Peyer's patch (tissue), 4 donors: ENCODE data around the gene SPATA18. TPM values are rescaled to one million over a fixed set of nuclear protein-coding genes. Genes with fewer than 3 reads are reported as not detected.

Experiments used
- DNase-seq, 3 donors: peaks; one replicate each; pipeline ENCODE4 v3.0.0-alpha.2; 2017 to 2019
- H3K27ac ChIP-seq, 4 donors: fragments of 200-600 bp; sonication (generic); one replicate each; pipeline ENCODE4 v1.5.1; 2016 to 2019
- H3K27me3 ChIP-seq, 2 donors: fragments of 200-600 bp; sonication (generic); one replicate each; pipeline ENCODE4 v1.5.1; 2019
- H3K36me3 ChIP-seq, 3 donors: fragments of 200-600 bp; sonication (generic); one replicate each; pipeline ENCODE4 v1.5.1; 2016 to 2019
- H3K4me1 ChIP-seq, 4 donors: fragments of 200-600 bp; sonication (generic); one replicate each; pipeline ENCODE4 v1.5.1; 2016 to 2019
- H3K4me3 ChIP-seq, 4 donors: fragments of 200-600 bp; sonication (generic); 1 replicate in 3 of 4; 2 replicates in 1 of 4; pipeline ENCODE4 v1.5.1; 2016 to 2019; ENCODE audit warnings: mild to moderate bottlenecking in 1 of 4
- H3K9me3 ChIP-seq, 4 donors: fragments of 200-600 bp; sonication (generic); one replicate each; pipeline ENCODE4 v1.5.1; 2016 to 2019; ENCODE audit warnings: mild to moderate bottlenecking in 1 of 4
- POLR2A ChIP-seq, 2 donors: fragments of 450-650 bp; IDR thresholded peaks; one replicate each; pipeline ENCODE4 v1.5.1; 2017; ENCODE audit warnings: antibody characterized with exemption in 2 of 2, mild to moderate bottlenecking in 2 of 2, moderate library complexity in 2 of 2
- total RNA-seq, 4 donors: library from RNA; depleted of rRNA; stranded (reverse); fragments of >200 nt; gene quantifications; one replicate each; pipeline ENCODE4 v1.1.0, GENCODE V29; 2016
- TF ChIP-seq, protein P1 (sequence below), 6 experiments: fragments of 450-650 bp in 4 of 6; fragments of 200-600 bp in 2 of 6; sonication (generic) in 1 of 6; IDR thresholded peaks; one replicate each; pipeline ENCODE4 v1.5.1; 2017 to 2019; ENCODE audit warnings: antibody characterized with exemption in 6 of 6, mild to moderate bottlenecking in 3 of 6, moderate library complexity in 1 of 6

SPATA18 gene
- total RNA-seq, 4 donors from 2014 or later: 3.4 to 10.3 (median 4.3) TPM

DNA sequence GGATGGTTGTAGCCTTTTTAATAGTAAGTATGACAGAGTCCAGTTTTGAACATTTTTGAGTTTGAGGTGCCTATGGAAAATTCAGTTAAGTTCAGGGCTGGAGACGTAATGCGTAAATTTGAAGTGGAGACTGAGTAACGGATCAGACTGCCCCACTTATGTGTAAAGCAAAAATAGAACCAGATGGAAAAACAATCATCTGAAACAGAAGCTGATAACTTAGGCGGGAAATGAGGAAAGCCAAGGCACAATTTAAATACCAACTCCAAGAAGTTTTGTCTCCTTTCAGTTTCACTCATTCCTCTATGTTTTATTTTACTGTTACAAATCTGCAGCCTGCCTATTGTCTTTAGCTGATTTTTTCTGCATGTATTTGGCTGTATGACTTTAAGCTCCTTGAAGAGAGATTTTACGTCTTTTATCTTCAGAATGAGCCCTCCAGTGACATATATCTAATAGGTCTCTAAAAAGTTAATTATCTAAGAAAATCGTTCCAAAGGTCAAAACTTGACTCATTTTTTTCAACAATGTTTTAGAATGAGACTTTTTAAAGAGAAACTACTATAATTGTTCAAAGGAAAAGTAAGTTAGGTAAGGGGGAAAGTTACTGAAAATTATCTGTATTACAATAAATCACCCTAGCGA lies 14.1 kb upstream of the SPATA18 start:
- H3K36me3 ChIP-seq: no peaks in the 10 kb centered on the region
- H3K9me3 ChIP-seq: no peaks in the 10 kb centered on the region
- no peak for TF ChIP-seq POLR2A (IDR thresholded peaks at IDR 0.05)
- TF ChIP-seq, protein P1, sequence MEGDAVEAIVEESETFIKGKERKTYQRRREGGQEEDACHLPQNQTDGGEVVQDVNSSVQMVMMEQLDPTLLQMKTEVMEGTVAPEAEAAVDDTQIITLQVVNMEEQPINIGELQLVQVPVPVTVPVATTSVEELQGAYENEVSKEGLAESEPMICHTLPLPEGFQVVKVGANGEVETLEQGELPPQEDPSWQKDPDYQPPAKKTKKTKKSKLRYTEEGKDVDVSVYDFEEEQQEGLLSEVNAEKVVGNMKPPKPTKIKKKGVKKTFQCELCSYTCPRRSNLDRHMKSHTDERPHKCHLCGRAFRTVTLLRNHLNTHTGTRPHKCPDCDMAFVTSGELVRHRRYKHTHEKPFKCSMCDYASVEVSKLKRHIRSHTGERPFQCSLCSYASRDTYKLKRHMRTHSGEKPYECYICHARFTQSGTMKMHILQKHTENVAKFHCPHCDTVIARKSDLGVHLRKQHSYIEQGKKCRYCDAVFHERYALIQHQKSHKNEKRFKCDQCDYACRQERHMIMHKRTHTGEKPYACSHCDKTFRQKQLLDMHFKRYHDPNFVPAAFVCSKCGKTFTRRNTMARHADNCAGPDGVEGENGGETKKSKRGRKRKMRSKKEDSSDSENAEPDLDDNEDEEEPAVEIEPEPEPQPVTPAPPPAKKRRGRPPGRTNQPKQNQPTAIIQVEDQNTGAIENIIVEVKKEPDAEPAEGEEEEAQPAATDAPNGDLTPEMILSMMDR (IDR thresholded peaks at IDR 0.05): no peak
- no peak for DNase-seq
- H3K4me3 ChIP-seq: peak overlapping the region in 3 of 4 donors; percentile 78 to 90 (median 83)
- no peaks in the 10 kb centered on the region for H3K27me3 ChIP-seq
- H3K27ac ChIP-seq: peak overlapping the region in 2 of 4 donors; percentile 42 to 72
- peaks cover 0 to 14% (median 2%) of the 10 kb centered on the region in 4 donors for H3K4me1 ChIP-seq

DNA sequence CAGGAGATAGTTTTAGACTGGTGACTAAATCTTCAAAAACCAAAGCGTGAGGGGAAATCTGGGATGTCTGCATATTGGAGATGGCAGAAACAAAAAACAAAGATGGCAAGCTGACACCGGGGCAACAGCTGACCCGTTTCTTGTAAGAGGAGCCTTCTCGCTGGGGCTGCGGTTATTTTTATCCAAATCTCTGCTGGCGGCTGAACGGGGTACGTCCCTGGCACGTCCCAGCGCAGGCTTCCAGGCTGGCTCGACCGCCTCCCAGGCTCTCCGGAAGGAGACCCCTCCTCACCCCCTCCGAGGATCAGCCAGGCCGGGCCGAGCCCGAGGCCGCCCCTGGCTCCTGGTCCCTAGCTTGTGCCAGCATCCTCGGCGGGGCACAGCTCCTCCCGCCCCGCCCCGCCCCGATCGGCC lies 13.4 kb upstream of the SPATA18 start:
- DNase-seq: peak in 1 of 3 donors; percentile 60
- H3K27me3 ChIP-seq: no peaks in the 10 kb centered on the region
- H3K27ac ChIP-seq: peak overlapping the region; percentile 42 to 72 (median 70)
- no peak for TF ChIP-seq POLR2A (IDR thresholded peaks at IDR 0.05)
- no peaks in the 10 kb centered on the region for H3K36me3 ChIP-seq
- H3K4me3 ChIP-seq: peak overlapping the region; percentile 78 to 92 (median 86)
- no peaks in the 10 kb centered on the region for H3K9me3 ChIP-seq
- H3K4me1 ChIP-seq: peaks cover 0 to 14% (median 2%) of the 10 kb centered on the region in 4 donors

DNA sequence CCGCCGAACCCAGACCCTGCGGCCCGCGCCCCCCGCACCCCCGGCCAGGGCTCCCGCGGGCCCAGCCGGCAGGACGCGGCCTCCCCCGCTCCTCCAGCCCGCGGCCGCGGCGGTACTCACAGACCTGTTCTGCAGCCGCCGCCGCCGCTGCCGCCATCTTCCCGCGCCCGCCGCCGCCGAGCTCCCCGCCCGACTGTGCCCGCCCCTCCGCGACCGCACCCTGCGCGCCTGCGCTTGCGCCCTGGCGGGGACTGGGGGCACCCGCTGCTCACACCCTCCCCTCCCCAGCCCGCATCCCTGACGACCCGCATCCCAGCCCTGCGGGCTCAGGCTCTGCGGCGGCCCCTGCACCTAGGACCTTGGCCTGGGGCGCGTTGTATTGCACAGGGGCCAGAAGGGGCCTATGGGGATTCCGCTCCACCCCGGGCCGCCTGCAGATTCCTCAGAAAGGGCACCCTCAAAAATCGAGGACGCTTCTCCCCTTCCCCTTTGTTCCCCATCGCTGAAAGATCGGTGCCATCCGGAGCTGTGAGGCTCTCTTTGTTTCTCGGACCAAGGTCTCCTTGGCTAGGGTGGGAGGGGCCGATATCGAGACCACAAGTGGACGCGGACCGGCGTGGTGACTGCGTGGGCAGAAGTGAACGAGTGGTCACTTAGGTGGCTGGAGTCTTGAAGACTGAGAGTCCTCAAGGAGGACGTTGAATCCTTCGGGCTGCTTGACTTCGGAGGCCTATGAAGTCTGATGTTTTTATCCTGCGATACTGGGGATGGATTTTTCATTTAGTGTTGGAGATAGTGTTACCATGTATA lies 12.8 kb upstream of the SPATA18 start, which contains the start of gene SGCB:
TSS of gene SGCB (minus strand) at position 197 of the 810 bp plus-strand sequence. CDS start at position 157, 40 bp downstream.
- DNase-seq: peak; percentile 46 to 77 (median 76)
- Histone ChIP-seq H3K4me3 (peak within 1 kb of the TSS; percentile 78 to 92 (median 86)), H3K9me3 (no peaks in the 10 kb centered on the region), H3K27me3 (no peaks in the 10 kb centered on the region), H3K36me3 (no peaks in the 10 kb centered on the region), H3K27ac (peak within 1 kb of the TSS; percentile 42 to 72 (median 70)), H3K4me1 (peaks cover 0 to 14% (median 2%) of the 10 kb centered on the region in 4 donors)
- TF ChIP-seq, protein P1 (IDR thresholded peaks at IDR 0.05): peak in 1 of 6 experiments; percentile 20
- TF ChIP-seq POLR2A (IDR thresholded peaks at IDR 0.05): no peak

DNA sequence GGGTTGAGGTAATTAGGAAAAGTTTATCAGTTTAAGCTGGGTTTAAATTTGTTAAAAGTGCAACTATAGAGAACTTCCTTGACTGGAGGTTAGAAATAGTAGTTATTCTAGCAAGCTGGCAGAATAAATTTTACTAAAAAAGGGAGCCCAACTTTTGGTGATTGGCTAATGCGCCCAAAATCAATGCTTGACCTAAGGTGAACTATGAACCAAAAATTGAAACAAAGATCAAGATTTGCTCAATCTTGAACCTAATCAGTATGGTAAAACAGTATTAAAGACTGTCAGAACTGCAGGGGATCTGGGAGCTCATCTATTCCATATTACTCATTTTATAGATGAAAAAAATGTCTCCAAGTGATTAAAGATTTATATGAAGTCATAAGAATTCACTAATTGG lies 6.1 kb upstream of the SPATA18 start:
- no peak for TF ChIP-seq POLR2A (IDR thresholded peaks at IDR 0.05)
- TF ChIP-seq, protein P1 (IDR thresholded peaks at IDR 0.05): no peak

DNA sequence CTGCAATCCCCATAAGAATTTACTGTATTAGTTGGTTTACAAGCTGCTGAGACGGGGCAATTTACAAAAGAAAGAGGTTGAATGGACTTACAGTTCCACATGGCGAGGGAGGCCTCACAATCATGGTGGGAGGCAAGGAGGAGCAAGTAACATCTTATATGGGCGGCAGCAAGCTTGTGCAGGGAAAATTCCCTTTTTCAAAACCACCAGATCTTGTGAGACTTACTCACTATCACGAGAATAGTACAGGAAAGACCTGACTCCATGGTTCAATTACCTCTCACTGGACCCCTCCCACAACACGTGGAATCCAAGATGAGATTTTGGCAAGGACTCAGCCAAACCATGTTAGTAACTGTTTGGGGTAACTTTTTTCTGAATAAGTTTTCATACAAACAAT lies 1.8 kb upstream of the SPATA18 start:
- H3K4me1 ChIP-seq: peaks cover 0 to 13% (median 5%) of the 10 kb centered on the region in 4 donors
- no peak overlapping the region for H3K4me3 ChIP-seq
- TF ChIP-seq, protein P1 (IDR thresholded peaks at IDR 0.05): no peak
- TF ChIP-seq POLR2A (IDR thresholded peaks at IDR 0.05): no peak
- H3K27ac ChIP-seq: no peak overlapping the region
- H3K36me3 ChIP-seq: no peaks in the 10 kb centered on the region
- no peaks in the 10 kb centered on the region for H3K9me3 ChIP-seq
- DNase-seq: no peak
- H3K27me3 ChIP-seq: no peaks in the 10 kb centered on the region

More for the DNA sequence above, 6.1 kb upstream of the SPATA18 start:
- Histone ChIP-seq H3K9me3 (no peaks in the 10 kb centered on the region), H3K27me3 (no peaks in the 10 kb centered on the region), H3K4me1 (no peaks in the 10 kb centered on the region), H3K36me3 (no peaks in the 10 kb centered on the region), H3K27ac (no peak overlapping the region), H3K4me3 (no peak overlapping the region)
- DNase-seq: no peak
